BLaER1 (cell line): ENCODE results near the gene DPH7.
"Not testable (repeated sequence)": the region's sequence is repeated elsewhere in the genome, so short reads cannot be mapped to it uniquely, and the experiment has no call there.

Experiments used
- H3K27ac ChIP-seq: shearing (Covaris generic); formaldehyde crosslinking; 2 replicates; pipeline ENCODE4 v1.8.1; 2022
- H3K27me3 ChIP-seq: shearing (Covaris generic); formaldehyde crosslinking; 2 replicates; pipeline ENCODE4 v1.8.1; 2022
- H3K36me3 ChIP-seq: shearing (Covaris generic); formaldehyde crosslinking; 2 replicates; pipeline ENCODE4 v1.8.1; 2022
- H3K4me1 ChIP-seq: shearing (Covaris generic); formaldehyde crosslinking; 2 replicates; pipeline ENCODE4 v1.8.1; 2022
- H3K4me2 ChIP-seq: shearing (Covaris generic); formaldehyde crosslinking; 2 replicates; pipeline ENCODE4 v1.8.1; 2022
- H3K4me3 ChIP-seq: shearing (Covaris generic); formaldehyde crosslinking; 2 replicates; pipeline ENCODE4 v1.8.1; 2022
- H3K9ac ChIP-seq: shearing (Covaris generic); formaldehyde crosslinking; 2 replicates; pipeline ENCODE4 v1.8.1; 2022
- H3K9me3 ChIP-seq: shearing (Covaris generic); formaldehyde crosslinking; 2 replicates; pipeline ENCODE4 v1.8.1; 2022
- H4K20me1 ChIP-seq: shearing (Covaris generic); formaldehyde crosslinking; 2 replicates; pipeline ENCODE4 v1.8.1; 2022
- Cebpa-rat ChIP-seq: shearing (Covaris generic); IDR thresholded peaks from 2 replicates; pipeline ENCODE4 v1.8.1; 2022

DPH7 gene

GRCh38 chr9:137535120-137535428 is 43.7 kb downstream of the DPH7 start:
- H3K27ac ChIP-seq: no peak overlapping the region
- no peaks in the 10 kb centered on the region for H3K27me3 ChIP-seq
- TF ChIP-seq Cebpa-rat: no peak

DNA sequence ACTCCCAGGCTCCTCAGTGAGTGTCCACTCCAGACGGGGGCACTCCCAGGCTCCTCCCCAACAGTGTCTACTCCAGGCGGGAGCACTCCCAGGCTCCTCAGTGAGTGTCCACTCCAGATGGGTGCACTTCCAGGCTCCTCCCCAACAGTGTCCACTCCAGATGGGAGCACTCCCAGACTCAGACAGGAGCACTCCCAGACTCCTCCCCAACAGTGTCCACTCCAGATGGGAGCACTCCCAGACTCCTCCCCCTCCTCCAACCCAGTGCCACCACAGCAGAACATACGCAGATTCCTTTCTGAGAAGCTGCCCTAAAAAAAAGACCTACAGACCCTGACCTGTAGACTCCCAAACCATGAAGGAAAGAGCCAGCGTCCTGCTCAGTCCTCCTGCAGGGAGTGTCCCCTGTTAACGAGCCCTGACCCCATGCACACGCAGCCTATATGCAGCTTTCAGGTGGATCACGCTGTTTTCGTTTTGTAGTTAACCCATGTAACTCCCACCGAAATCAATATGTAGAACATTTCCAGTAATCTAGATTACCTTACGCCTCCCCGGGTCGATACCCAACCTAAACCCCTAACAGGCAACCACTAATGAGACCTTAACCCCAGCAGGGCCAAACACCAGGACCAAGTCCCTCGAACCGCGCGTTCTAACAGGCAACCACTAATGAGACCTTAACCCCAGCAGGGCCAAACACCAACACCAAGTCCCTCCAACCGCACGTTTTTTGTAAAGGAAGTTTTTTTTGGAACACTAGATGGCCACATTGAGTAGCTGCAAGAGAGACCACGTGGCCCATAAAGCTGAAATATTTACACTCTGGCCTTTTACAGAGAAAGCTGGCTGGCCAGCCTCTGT is 44.2 kb downstream of the DPH7 start:
- peaks cover 80% of the 10 kb centered on the region for H3K4me1 ChIP-seq
- peaks cover 41% of the 10 kb centered on the region for H3K36me3 ChIP-seq
- no peaks in the 10 kb centered on the region for H3K27me3 ChIP-seq
- no peak for TF ChIP-seq Cebpa-rat
- H3K4me3 ChIP-seq: peak overlapping the region; percentile 39; the same call in 1 of the 2 replicates
- H4K20me1 ChIP-seq: no peaks in the 10 kb centered on the region
- H3K9me3 ChIP-seq: peaks cover 72% of the 10 kb centered on the region
- no peak overlapping the region for H3K27ac ChIP-seq
- H3K4me2 ChIP-seq: no peak overlapping the region
- no peak overlapping the region for H3K9ac ChIP-seq

More at GRCh38 chr9:137535120-137535428, 43.7 kb downstream of the DPH7 start:
- Histone ChIP-seq H3K4me2 (no peak overlapping the region), H3K36me3 (peaks cover 44% of the 10 kb centered on the region), H3K9ac (no peak overlapping the region), H3K4me3 (peak overlapping the region; percentile 39; the same call in 1 of the 2 replicates), H4K20me1 (no peaks in the 10 kb centered on the region), H3K9me3 (peaks cover 73% of the 10 kb centered on the region), H3K4me1 (peaks cover 80% of the 10 kb centered on the region)

DNA sequence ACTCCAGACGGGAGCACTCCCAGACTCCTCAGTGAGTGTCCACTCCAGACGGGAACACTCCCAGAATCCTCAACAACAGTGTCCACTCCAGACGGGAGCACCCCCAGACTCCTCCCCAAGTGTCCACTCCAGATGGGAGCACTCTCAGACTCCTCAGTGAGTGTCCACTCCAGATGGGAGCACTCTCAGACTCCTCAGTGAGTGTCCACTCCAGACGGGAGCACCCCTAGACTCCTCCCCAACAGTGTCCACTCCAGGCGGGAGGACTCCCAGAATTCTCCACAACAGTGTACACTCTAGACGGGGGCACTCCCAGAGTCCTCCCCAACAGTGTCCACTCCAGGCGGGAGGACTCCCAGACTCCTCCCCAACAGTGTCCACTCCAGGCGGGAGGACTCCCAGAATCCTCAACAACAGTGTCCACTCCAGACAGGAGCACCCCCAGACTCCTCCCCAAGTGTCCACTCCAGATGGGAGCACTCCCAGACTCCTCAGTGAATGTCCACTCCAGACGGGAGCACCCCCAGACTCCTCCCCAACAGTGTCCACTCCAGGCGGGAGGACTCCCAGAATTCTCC is 45.7 kb downstream of the DPH7 start:
- H3K36me3 ChIP-seq: peaks cover 26% of the 10 kb centered on the region
- H4K20me1 ChIP-seq, H3K27ac ChIP-seq, H3K27me3 ChIP-seq, H3K9ac ChIP-seq: not testable (repeated sequence)
- H3K4me3 ChIP-seq: 0 out of 2 replicates have a peak overlapping the region, but pooled peaks have one; percentile 39
- H3K4me1 ChIP-seq: peaks cover 80% of the 10 kb centered on the region
- peaks cover 57% of the 10 kb centered on the region for H3K9me3 ChIP-seq
- peak overlapping the region; percentile 65 for H3K4me2 ChIP-seq

DNA sequence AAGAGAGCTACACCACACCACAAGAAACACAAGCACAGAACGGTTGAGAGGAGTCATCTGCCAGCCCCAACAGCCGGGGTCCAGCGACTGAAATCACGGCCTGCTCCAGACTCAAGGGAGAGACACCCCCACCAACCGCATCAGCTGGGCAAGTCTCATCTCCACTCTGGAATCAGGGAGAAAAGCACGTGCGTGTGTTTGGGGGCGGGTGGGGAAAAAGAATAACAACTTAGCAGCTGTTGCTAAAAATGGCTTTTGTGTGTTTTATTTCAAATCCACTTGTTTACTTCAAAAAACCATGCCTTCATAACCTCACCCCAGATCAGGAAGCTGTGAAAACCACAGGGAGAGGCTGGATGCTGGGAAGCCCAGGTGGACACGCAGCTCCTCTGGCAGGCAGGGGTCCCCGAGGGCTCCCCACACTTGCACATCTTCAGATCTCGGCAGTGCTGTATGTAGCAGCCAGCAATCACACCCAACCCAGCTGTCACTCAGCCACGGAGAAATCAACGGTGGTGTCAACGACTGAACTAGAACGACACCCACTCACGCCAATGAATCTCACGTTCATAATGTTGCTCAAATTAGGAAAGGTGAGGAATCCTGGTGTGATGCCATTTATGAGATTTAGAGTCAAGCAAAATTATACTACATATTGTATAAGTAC is 47.5 kb downstream of the DPH7 start:
- peaks cover 85% of the 10 kb centered on the region for H3K4me1 ChIP-seq
- no peak for TF ChIP-seq Cebpa-rat
- no peak overlapping the region for H3K4me3 ChIP-seq
- H3K27me3 ChIP-seq: no peaks in the 10 kb centered on the region
- H3K9ac ChIP-seq: peak overlapping the region; percentile 15; the same call in 1 of the 2 replicates
- H3K27ac ChIP-seq: peak overlapping the region; percentile 70
- H4K20me1 ChIP-seq: no peaks in the 10 kb centered on the region
- H3K36me3 ChIP-seq: peaks cover 20% of the 10 kb centered on the region
- H3K9me3 ChIP-seq: peaks cover 39% of the 10 kb centered on the region
- peak overlapping the region; percentile 65 for H3K4me2 ChIP-seq

- Histone ChIP-seq H3K36me3 (peaks cover 20% of the 10 kb centered on the region), H4K20me1 (no peaks in the 10 kb centered on the region), H3K9me3 (peaks cover 30% of the 10 kb centered on the region), H3K27me3 (no peaks in the 10 kb centered on the region), H3K27ac (peak overlapping the region; percentile 70), H3K4me1 (peaks cover 89% of the 10 kb centered on the region), H3K9ac (peak overlapping the region; percentile 15; the same call in 1 of the 2 replicates), H3K4me2 (peak overlapping the region; percentile 65), H3K4me3 (no peak overlapping the region)
- no peak for TF ChIP-seq Cebpa-rat
These were observed 48.4 kb downstream of the DPH7 start for GRCh38 chr9:137530331-137530730.

DNA sequence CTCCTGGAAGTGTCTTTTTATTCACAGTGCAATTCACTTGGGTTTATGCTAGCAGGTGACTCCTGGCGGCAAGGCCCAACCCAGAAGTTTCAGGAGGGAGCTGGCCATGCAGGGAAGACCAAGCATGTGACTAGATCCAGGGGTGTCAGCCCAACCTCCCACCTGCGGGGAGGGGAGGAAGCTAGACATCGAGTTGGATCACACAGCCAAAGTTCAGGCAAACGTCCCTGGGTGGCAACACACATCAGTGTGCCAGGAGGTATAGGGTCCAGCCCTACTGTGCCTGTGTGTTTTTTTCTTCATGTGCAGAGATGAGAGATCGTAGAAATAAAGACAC is 53.8 kb downstream of the DPH7 start:
- H3K36me3 ChIP-seq: peaks cover 32% of the 10 kb centered on the region; the same call in 1 of the 2 replicates
- H3K4me1 ChIP-seq: peaks cover 60% of the 10 kb centered on the region
- no peak overlapping the region for H3K9ac ChIP-seq
- peak overlapping the region; percentile 65 for H3K4me2 ChIP-seq
- H3K27ac ChIP-seq: no peak overlapping the region
- no peak for TF ChIP-seq Cebpa-rat
- peaks cover 10% of the 10 kb centered on the region; the same call in 1 of the 2 replicates for H3K9me3 ChIP-seq
- H4K20me1 ChIP-seq: no peaks in the 10 kb centered on the region
- no peak overlapping the region for H3K4me3 ChIP-seq
- H3K27me3 ChIP-seq: no peaks in the 10 kb centered on the region

DNA sequence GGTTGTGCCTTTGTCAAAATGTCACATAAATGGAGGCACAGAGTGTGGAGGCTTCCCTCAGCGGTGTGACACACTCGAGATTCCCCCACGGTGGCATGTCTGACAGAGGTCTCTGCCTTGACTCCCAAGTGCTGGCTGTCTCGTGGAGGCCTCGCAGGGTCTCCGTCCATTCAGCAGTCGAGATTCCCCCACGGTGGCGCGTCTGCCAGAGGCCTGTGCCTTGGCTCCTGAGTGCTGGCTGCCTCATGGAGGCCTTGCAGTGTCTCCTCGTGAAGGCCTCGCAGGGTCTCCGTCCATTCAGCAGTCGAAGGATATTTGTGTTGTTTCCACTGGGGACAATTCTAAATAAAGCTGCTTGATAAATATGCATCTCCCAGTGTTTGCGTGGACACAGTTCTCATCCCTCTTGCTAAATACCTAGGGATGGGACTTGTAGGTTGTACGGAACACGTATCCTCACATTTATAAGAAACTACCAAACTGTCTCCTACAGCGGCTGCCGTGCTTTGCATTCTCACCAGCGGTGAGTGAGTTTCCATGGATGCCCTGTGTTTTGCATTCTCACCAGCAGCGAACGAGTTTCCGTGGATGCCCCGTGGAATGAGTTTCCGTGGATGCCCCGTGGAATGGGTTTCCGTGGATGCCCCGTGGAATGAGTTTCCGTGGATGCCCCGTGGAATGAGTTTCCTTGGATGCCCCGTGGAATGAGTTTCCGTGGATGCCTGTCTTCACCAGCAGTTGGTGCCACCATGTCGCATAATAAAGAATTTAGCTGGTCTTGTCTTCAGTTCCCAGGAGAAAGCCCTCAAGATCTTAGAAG is 54.4 kb downstream of the DPH7 start:
- H3K4me2 ChIP-seq: peak overlapping the region; percentile 65
- TF ChIP-seq Cebpa-rat: no peak

GRCh38 chr9:137522746-137523455 is 55.8 kb downstream of the DPH7 start:
- Histone ChIP-seq H3K27ac (no peak overlapping the region), H3K27me3 (no peaks in the 10 kb centered on the region), H3K36me3 (peaks cover 37% of the 10 kb centered on the region; the same call in 1 of the 2 replicates), H4K20me1 (no peaks in the 10 kb centered on the region), H3K4me1 (peaks cover 51% of the 10 kb centered on the region), H3K4me2 (no peak overlapping the region), H3K9ac (no peak overlapping the region), H3K9me3 (peaks cover 10% of the 10 kb centered on the region; the same call in 1 of the 2 replicates), H3K4me3 (no peak overlapping the region)
- no peak for TF ChIP-seq Cebpa-rat

More for the DNA sequence above, 54.4 kb downstream of the DPH7 start:
- Histone ChIP-seq H3K36me3 (peaks cover 37% of the 10 kb centered on the region; the same call in 1 of the 2 replicates), H3K4me1 (peaks cover 60% of the 10 kb centered on the region), H3K4me3 (no peak overlapping the region), H3K27ac (no peak overlapping the region), H4K20me1 (no peaks in the 10 kb centered on the region), H3K9me3 (peaks cover 10% of the 10 kb centered on the region; the same call in 1 of the 2 replicates), H3K9ac (no peak overlapping the region), H3K27me3 (no peaks in the 10 kb centered on the region)
